ENCODE results near the gene THSD4.

- TF ChIP-seq, protein P1, sequence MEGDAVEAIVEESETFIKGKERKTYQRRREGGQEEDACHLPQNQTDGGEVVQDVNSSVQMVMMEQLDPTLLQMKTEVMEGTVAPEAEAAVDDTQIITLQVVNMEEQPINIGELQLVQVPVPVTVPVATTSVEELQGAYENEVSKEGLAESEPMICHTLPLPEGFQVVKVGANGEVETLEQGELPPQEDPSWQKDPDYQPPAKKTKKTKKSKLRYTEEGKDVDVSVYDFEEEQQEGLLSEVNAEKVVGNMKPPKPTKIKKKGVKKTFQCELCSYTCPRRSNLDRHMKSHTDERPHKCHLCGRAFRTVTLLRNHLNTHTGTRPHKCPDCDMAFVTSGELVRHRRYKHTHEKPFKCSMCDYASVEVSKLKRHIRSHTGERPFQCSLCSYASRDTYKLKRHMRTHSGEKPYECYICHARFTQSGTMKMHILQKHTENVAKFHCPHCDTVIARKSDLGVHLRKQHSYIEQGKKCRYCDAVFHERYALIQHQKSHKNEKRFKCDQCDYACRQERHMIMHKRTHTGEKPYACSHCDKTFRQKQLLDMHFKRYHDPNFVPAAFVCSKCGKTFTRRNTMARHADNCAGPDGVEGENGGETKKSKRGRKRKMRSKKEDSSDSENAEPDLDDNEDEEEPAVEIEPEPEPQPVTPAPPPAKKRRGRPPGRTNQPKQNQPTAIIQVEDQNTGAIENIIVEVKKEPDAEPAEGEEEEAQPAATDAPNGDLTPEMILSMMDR (IDR thresholded peaks at IDR 0.05) = no peak
- TF ChIP-seq POLR2A (IDR thresholded peaks at IDR 0.05) = no peak
Observed at GRCh38 chr15:71251584-71252043, 136.3 kb downstream of the THSD4 start.
